Activated T-cell treated with anti-CD3 and anti-CD28 coated beads, Interleukin-2, amount 50 U/mL, for 48 hours (primary cell): ENCODE measurements around the gene FAM83G.
A peak's percentile ranks its signal among the peaks of the same experiment; 100 is the strongest.
"Not testable (repeated sequence)": the region's sequence is repeated elsewhere in the genome, so short reads cannot be mapped to it uniquely, and the experiment has no call there.

Experiments
- DNase-seq, 2 experiments: peaks; one replicate each; pipeline ENCODE4 v3.0.0-alpha.2; 2020

Gene FAM83G

GRCh38 chr17:18966831-18967624 lies 37.5 kb downstream of the FAM83G start:
- no peak for DNase-seq

DNA sequence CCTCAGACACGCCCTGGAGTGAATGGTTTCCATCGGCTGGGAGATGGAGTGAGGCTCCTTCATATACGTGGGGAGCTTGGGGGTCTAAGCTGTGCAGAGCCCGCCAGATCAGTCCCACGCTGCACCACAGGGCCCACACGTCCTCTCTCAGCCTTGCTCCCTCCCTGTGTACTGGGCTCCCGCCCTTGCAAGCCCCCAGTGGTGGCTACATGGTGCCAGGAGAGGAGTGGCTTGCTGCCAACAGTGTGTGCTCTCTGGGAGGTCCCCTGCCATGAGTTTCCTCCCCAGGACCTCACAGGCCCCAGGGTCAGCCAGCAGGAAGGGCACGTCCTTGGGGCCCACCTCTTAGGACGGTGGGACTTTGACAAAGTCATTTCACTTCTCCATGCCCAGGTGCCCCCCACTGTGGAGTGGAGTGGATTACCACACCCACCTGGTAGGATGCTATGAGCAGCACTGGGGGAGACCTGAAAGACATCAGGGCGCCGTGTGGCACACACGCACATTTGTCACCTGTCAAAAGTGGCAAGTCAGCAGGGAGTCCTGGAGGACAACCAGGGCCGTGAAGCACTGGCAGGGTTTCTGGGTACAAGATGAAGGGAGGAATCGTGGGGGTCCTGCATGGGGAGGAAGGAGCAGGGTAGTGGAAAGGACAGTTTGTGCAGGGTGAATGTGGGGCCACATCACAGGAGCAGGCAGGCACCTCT lies 38.9 kb downstream of the FAM83G start:
- no peak for DNase-seq

GRCh38 chr17:18964550-18964949 lies 40.0 kb downstream of the FAM83G start:
- DNase-seq = no peak

DNA sequence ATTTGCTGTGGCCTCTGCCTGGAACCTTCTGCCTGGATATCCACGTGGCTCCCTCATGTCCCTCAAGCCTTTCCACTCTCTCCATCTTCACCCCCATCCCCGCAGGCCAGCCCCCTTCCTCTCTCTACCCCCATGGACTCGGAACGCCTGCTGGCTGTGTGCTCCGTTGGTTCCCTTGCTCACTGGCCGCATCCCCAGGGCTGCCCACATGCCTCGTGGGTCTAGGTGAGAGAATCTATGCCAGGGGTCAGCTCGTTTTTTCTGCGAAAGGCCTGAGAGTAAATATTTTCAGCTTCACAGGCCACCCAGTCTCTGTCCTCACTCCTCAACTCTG lies 40.6 kb downstream of the FAM83G start:
- no peak for DNase-seq

DNA sequence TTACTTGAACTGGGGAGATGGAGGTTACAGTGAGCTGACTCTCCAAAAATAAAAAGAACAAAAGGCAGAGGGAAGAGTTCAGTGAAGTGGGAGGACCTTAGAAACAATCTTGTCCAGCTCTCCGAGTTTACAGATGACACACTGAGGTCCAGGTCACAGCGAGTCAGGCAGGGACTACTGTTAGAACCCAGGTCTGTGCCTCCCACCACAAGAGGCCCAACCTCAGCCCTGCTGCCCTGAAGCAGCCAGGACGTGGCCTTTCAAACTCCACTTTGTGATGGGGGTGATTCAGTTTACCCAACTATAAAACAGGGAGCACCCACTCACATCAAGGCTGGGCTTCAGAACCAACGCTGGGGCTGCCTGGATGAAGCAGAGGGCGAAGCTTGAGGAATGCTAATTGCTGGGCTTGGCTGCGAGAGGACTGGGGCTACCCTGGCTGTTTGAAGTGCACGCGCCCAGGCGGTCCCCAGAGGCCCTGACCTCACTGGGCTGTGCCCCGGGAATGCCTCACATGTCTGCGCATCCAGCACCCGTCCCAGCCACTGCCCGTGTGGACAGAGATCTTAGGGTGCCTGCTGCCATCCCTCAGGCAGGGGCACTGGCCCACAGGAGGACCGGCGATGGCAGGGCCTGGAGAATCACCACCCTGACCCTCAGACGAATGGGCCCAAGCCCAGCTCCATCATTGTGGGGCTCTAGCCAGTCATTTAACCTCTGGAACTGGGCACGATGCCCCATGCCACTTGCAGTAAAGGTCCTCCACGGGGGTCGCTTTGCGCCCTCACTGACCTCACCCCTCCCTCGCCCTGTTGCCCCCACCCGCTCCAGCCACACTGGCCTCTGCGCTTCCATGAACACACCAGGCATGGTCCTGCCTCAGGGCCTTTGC lies 41.2 kb downstream of the FAM83G start:
- peak in 1 of 2 experiments; percentile 37 for DNase-seq

GRCh38 chr17:18962494-18962815 lies 42.1 kb downstream of the FAM83G start:
- no peak for DNase-seq

DNA sequence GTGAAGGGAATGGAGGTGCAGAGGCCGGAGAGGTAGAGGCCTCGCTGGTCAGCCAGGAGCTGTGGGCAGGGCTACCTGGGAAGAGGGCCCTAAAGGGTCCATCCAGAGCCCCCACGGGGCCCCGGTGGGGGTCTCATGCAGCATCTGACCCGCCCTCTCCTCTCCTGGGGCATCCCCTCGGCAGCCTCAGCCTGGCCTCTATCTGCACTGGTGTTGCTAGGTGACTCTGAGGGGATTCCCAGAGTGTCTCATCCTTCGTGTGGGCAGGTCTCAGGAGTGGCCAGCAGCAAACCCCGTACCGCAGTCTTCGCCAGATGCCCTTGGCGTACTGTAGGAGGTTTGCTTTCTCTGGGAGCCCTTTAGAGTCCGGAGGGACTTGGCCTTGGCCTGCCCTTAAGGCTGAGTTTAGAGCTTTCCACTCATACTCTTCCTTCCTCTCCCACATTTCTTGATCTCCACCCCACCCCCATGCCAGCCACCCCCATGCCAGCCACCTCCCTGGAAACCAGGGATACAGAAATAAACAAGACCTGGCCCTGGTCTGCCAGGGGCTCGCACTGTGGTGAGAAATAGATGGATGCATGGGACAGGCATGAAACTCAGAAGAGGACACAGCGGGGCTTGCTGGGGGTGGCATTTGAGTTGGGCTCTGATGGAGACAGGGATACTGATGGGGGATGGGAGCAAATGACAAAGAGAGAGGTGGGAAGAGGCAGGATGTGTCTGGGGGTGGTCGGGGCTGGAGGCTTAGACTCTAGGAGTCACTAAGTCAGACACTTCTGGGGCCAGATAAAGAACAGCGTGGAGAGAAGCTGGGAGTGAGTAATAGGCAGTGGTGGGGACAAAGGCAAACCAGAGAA lies 42.7 kb downstream of the FAM83G start:
- DNase-seq = peak in 1 of 2 experiments; percentile 46

DNA sequence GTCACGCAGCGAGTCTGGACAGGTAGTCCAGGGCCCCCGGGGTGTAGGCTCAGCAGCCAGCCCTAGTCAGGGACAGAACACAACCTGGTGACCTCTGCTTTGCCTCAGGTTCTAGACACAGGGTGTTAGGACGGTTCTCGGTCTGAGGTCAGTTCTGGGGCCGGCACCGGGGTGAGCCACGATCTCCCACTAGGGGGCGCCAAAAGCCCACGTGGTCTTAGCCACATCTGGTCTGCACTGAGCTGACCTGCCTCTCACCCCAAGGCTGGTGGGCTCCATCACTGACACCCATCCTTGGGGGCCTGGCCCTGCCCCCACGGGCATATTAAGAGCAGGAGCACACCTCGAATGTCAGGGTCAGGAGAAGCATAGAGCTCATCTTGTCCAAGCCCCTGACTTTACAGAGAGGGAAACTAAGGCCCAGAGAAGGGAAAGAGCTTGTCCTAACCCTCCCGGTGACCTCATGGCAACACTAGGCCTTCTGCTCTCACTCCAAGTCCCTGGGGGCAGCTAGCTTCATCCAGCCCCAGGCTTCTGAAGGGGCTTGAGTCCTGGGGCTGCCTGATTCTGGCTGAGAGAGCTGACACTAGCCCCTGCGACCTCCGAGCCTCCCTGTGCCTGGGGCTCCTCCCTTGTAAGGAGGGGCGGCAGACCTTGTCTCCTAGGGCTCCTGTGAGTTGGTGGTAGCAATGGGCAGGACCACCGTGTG lies 43.6 kb downstream of the FAM83G start:
- peak; percentile 90 to 91 for DNase-seq

- no peak for DNase-seq
These were observed 44.3 kb downstream of the FAM83G start for GRCh38 chr17:18960241-18960665.

GRCh38 chr17:18959845-18960240 lies 44.7 kb downstream of the FAM83G start:
- no peak for DNase-seq

DNA sequence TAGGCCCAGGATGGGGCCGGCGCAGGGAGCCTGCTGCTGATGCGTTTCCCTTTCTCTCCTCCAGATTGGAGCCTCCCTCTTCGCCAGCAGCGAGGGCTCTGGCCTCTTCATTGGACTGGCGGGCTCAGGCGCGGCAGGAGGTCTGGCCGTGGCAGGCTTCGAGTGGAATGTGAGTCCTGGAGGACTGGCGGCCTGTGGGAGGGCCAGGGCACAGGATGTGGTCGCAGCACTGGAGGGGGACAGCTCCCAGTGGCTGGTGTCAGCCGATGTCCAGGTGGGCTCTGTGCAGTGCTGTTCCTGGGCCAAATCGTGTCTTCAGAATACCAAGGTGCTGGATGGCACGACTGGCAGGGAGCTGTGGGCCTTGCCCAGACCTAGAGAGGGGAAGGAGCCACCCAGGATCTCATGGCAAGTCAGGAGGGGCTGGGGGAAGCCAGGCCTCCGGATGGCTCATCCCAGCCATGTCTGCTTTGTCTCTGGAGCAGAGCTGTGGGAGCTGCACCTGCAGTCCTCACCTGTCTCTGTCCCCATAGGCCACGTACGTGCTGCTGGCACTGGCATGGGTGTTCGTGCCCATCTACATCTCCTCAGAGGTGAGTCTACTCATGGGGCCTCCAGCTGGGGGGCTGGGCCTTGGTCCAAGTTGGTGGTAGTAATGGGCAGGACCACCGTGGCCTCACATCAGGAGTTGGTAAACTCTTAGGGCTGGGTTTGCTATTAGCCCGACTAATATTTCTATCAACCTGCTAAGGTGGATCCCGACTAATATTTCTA lies 45.3 kb downstream of the FAM83G start:
- no peak for DNase-seq

GRCh38 chr17:18958611-18959010 lies 46.0 kb downstream of the FAM83G start:
- no peak for DNase-seq

DNA sequence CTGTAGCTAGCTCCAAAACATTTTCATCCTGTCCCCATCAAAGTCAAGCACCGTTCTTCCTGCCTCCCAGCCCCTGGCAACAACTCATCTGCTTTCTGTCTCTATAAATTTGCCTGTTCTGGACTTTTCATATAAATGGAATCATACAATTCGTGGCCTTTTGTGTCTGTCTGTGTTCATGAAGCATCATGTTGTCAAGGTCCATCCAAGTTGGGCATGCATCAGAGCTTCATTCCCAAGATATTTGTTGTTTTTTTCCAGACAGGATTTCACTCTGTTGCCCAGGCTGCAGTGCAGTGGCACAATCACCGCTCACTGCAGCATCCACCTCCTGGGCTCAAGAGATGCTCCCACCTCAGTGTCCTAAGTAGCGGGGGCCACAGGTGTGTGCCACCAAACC lies 46.7 kb downstream of the FAM83G start:
- DNase-seq = no peak

- no peak for DNase-seq
These were observed 48.0 kb downstream of the FAM83G start for GRCh38 chr17:18956581-18956980.

GRCh38 chr17:18956021-18956420 lies 48.5 kb downstream of the FAM83G start:
- not testable (repeated sequence) for DNase-seq

GRCh38 chr17:18955009-18955408 lies 49.6 kb downstream of the FAM83G start:
- no peak for DNase-seq

- no peak for DNase-seq
These were observed 50.2 kb downstream of the FAM83G start for GRCh38 chr17:18954321-18954720.

DNA sequence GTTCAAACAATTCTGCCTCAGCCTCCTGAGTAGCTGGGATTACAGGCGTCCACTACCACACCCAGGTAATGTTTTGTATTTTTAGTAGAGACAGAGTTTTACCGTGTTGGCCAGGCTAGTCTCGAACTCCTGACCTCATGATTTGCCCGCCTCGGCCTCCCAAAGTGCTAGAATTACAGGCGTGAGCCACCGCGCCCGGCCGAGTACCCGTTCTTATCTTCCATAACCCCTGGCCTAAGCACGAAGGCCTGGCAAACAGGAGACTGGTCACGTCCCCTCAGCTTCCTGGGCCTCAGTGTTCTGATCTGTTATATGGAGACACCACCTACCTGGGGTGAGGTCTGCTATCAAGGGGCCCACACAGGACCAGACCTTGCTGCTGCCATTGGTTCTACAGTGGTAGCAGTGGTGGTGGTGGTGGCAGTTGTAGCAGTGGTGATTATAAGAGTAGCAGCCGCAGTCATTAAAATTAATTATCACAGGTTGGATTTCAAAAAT lies 51.3 kb downstream of the FAM83G start:
- DNase-seq = no peak

GRCh38 chr17:18951941-18952842 lies 52.4 kb downstream of the FAM83G start, which contains the start of gene SLC5A10:
Gene SLC5A10, plus strand, starts transcription at chr17:18952165. Its CDS starts 41 bp downstream, at chr17:18952206.
- DNase-seq = no peak
